ENCODE results near the gene UBE2D3.

UBE2D3 gene

DNA sequence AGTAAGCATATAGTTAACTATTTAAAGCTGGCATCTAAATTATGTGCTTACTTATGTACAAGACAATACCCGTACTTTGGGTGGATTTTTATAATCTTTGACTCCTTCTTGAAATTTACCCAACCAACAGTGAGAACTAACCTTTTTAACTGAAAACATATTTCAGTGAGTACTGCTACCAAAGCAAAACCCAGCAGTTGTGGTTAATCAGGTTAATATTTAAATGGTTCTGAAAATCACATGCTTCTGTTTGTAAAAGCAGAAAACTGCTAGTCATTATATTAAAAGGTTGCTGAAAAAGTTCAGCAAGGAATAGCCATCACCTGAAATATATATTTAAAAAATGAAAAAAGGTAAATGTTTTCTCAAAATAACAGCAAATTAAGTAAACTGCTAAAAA is 20.0 kb downstream of the UBE2D3 start:
- TF ChIP-seq, protein P1, sequence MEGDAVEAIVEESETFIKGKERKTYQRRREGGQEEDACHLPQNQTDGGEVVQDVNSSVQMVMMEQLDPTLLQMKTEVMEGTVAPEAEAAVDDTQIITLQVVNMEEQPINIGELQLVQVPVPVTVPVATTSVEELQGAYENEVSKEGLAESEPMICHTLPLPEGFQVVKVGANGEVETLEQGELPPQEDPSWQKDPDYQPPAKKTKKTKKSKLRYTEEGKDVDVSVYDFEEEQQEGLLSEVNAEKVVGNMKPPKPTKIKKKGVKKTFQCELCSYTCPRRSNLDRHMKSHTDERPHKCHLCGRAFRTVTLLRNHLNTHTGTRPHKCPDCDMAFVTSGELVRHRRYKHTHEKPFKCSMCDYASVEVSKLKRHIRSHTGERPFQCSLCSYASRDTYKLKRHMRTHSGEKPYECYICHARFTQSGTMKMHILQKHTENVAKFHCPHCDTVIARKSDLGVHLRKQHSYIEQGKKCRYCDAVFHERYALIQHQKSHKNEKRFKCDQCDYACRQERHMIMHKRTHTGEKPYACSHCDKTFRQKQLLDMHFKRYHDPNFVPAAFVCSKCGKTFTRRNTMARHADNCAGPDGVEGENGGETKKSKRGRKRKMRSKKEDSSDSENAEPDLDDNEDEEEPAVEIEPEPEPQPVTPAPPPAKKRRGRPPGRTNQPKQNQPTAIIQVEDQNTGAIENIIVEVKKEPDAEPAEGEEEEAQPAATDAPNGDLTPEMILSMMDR (IDR thresholded peaks at IDR 0.05; ENCODE audit: extremely low read depth, insufficient read depth, missing control alignments) = no peak
- DNase-seq (ENCODE audit: low spot score) = no peak
- in situ Hi-C loops (cut with MboI; ENCODE audit: low pct_unique_long_range_greater_than_20kb, low sequenced_read_pairs, unreplicated experiment) = no loop called here

DNA sequence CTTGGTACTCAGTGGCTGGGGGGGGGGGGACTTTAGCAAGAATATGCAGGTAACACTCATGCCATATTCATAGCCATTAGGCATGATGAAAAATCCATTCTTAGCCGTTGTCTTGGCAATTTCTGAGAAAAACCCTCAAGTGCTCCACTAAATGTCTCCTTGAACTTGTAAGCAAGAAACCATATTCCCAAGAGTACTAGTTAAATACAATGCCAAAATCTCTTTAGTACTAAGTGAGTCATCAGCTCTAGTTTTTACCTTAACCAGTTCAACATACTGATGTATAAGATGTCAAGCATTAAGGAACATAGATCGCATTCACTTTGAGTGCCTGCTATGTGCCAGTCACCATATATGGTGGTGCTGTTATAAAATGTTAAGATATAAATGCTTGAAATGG is 27.5 kb downstream of the UBE2D3 start:
- TF ChIP-seq, protein P1 (IDR thresholded peaks at IDR 0.05; ENCODE audit: extremely low read depth, insufficient read depth, missing control alignments) = no peak
- no peak for DNase-seq (ENCODE audit: low spot score)
- in situ Hi-C loops (cut with MboI; ENCODE audit: low pct_unique_long_range_greater_than_20kb, low sequenced_read_pairs, unreplicated experiment) = no loop called here

DNA sequence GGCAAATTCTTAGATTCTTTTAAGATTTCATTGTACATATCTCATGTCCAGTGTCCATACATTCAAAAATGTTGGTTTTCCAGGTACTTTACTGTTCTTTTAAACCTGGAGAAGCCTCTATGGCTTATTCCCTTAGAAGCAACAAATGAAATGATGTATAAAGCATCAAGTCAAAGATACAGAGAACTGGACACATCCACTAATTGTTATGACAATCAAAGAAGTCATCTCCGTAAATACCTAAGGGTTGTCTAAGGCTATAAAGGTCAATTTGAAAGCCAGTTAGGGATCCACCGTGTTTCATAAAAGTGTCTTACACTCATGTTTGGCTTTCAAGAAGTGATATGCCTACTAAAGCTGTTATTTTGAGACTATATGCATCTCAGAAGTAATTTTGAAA is 32.4 kb downstream of the UBE2D3 start:
- DNase-seq (ENCODE audit: low spot score) = no peak
- TF ChIP-seq, protein P1 (IDR thresholded peaks at IDR 0.05; ENCODE audit: extremely low read depth, insufficient read depth, missing control alignments) = no peak
- in situ Hi-C loops (cut with MboI; ENCODE audit: low pct_unique_long_range_greater_than_20kb, low sequenced_read_pairs, unreplicated experiment) = no loop called here

DNA sequence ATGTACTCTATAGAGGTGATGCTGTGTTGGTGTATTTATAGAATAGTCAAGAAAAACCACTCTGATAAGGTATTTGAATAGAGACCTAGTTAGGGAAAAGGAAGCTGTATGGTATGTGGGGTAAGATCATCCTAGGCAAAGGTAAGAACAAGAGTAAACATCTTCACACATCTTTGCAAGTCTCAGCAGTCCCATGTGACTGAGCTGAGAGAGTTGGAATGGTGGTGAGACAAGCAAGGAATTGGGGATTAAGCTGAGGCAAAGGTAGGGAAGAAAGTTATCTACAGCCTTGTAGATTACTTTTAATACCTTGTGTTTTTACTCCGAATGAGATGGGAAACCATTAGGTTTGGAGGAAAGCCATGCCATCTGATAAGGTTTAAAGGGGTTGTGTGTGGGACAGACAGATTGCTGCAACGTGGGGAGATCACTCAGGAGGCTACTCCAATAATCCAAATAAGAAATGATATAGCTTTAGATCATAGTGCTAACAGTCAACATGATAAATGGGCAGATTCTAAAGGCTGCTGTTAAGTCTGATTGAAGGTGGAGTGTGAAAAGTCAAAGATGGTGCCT is 34.9 kb downstream of the UBE2D3 start:
- in situ Hi-C loops (cut with MboI; ENCODE audit: low pct_unique_long_range_greater_than_20kb, low sequenced_read_pairs, unreplicated experiment) = no loop called here
- TF ChIP-seq, protein P1 (IDR thresholded peaks at IDR 0.05; ENCODE audit: extremely low read depth, insufficient read depth, missing control alignments) = no peak
- no peak for DNase-seq (ENCODE audit: low spot score)

DNA sequence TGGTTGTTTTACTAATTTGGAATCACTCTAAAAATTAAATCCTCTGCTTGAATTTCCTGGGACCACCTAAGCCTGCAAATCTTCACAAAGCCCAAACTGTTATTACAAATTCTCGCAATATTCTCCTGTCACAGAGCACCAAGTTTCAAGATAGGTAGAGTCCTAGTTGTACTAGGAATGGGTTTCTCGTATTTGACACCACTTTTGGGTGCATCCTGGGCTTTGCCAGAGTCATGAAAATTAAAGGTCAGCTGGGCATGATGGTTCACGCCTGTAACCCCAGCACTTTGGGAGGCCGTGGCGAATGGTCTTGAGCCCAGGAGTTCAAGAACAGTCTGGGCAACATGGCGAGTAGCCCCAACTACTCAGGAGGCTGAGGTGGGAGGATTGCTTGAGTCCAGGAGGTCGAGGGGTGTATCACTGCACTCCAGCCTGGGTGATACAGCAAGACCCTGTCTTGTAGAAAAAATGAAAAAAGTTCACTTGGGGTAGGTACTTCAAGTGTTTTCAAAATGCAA is 36.0 kb downstream of the UBE2D3 start:
- TF ChIP-seq, protein P1 (IDR thresholded peaks at IDR 0.05; ENCODE audit: extremely low read depth, insufficient read depth, missing control alignments) = no peak
- in situ Hi-C loops (cut with MboI; ENCODE audit: low pct_unique_long_range_greater_than_20kb, low sequenced_read_pairs, unreplicated experiment) = no loop called here
- DNase-seq (ENCODE audit: low spot score) = no peak

DNA sequence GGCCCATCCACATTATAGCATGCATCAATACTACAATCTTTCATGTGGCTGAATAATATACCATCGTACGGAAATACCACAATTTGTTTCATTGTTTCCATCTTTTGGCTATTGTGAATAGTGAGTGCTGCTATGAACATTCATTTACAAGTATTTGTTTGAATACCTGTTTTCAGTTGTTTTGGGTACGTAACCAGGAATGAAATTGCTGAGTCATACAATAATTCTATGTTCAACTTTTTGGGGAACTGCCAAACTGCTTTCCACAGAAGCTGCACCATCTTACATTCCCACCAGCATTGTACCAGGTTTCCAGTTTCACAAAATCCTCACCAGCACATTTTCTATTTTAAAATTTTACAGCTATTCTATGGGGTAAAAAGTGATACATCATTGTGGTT is 38.0 kb downstream of the UBE2D3 start:
- in situ Hi-C loops (cut with MboI; ENCODE audit: low pct_unique_long_range_greater_than_20kb, low sequenced_read_pairs, unreplicated experiment) = no loop called here
- DNase-seq (ENCODE audit: low spot score) = no peak
- TF ChIP-seq, protein P1 (IDR thresholded peaks at IDR 0.05; ENCODE audit: extremely low read depth, insufficient read depth, missing control alignments) = no peak
